Gastroesophageal sphincter (tissue), 3 donors: ENCODE measurements around the gene SERPINB5.

Source experiments
- CTCF ChIP-seq, 4 experiments: fragments of 200-600 bp in 2 of 4; fragments of 450-650 bp in 2 of 4; sonication (generic) in 1 of 4; IDR thresholded peaks; one replicate each; pipeline ENCODE4 v1.5.1; 2017 to 2019; ENCODE audit warnings: antibody characterized with exemption in 4 of 4, mild to moderate bottlenecking in 2 of 4, moderate library complexity in 2 of 4
- EP300 ChIP-seq: sonication (generic); formaldehyde crosslinking; IDR thresholded peaks from one replicate; pipeline ENCODE4 v1.6.1; 2017; ENCODE audit warnings: antibody characterized with exemption, mild to moderate bottlenecking
- POLR2A ChIP-seq, 2 donors: fragments of 450-650 bp; IDR thresholded peaks; one replicate each; pipeline ENCODE4 v1.6.1; 2017; ENCODE audit warnings: antibody characterized with exemption in 2 of 2, mild to moderate bottlenecking in 2 of 2, moderate library complexity in 1 of 2
- POLR2AphosphoS5 ChIP-seq: sonication (generic); formaldehyde crosslinking; IDR thresholded peaks from one replicate; pipeline ENCODE4 v1.6.1; 2017; ENCODE audit warnings: antibody characterized with exemption

GRCh38 chr18:63477200-63477599, 442 bp downstream of the SERPINB5 start:
- TF ChIP-seq POLR2A (IDR thresholded peaks at IDR 0.05): no peak
- TF ChIP-seq POLR2AphosphoS5: no peak
- no peak for TF ChIP-seq CTCF (IDR thresholded peaks at IDR 0.05)
- no peak for TF ChIP-seq EP300
